Esophagus muscularis mucosa (tissue), 4 donors: ENCODE results near the gene RBAK. TPM values are rescaled to one million over a fixed set of nuclear protein-coding genes. Genes with fewer than 3 reads are reported as not detected.
"Not testable (repeated sequence)": the region's sequence is repeated elsewhere in the genome, so short reads cannot be mapped to it uniquely, and the experiment has no call there.

ENCODE experiments used
- DNase-seq: peaks from one replicate; pipeline ENCODE4 v3.0.0-alpha.2; 2017; ENCODE audit errors: extremely low spot score
- H3K27ac ChIP-seq, 4 donors: fragments of 200-600 bp; sonication (generic); replicated peaks in 1 of 4; 1 replicate in 3 of 4; 2 replicates in 1 of 4; pipeline ENCODE4 v1.5.1; 2016 to 2019; ENCODE audit warnings: mild to moderate bottlenecking in 1 of 4
- H3K27me3 ChIP-seq, 4 donors: fragments of 200-600 bp; sonication (generic); one replicate each; pipeline versions ENCODE4 v1.5.1 to v1.6.0; 2016 to 2019
- H3K36me3 ChIP-seq, 4 donors: fragments of 200-600 bp; sonication (generic); one replicate each; pipeline ENCODE4 v1.5.1; 2016 to 2019
- H3K4me1 ChIP-seq, 4 donors: fragments of 200-600 bp; sonication (generic); one replicate each; pipeline ENCODE4 v1.5.1; 2016 to 2019
- H3K4me3 ChIP-seq, 4 donors: fragments of 200-600 bp; sonication (generic); 1 replicate in 2 of 4; 2 replicates in 2 of 4; pipeline ENCODE4 v1.5.1; 2016 to 2019; ENCODE audit warnings: mild to moderate bottlenecking in 4 of 4, moderate library complexity in 1 of 4
- H3K9me3 ChIP-seq, 4 donors: fragments of 200-600 bp; sonication (generic); 1 replicate in 3 of 4; 2 replicates in 1 of 4; pipeline ENCODE4 v1.5.1; 2016 to 2019
- CTCF ChIP-seq, 3 experiments: fragments of 200-600 bp in 2 of 3; fragments of 450-650 bp in 1 of 3; sonication (generic) in 2 of 3; IDR thresholded peaks; one replicate each; pipeline ENCODE4 v1.5.1; 2017 to 2019; ENCODE audit warnings: antibody characterized with exemption in 3 of 3, mild to moderate bottlenecking in 2 of 3, moderate library complexity in 1 of 3
- EP300 ChIP-seq: sonication (generic); formaldehyde crosslinking; IDR thresholded peaks from one replicate; pipeline ENCODE4 v1.6.1; 2017; ENCODE audit warnings: antibody characterized with exemption
- POLR2A ChIP-seq: fragments of 450-650 bp; IDR thresholded peaks from one replicate; pipeline ENCODE4 v1.6.1; 2017; ENCODE audit warnings: antibody characterized with exemption, moderate library complexity, mild to moderate bottlenecking, low read depth
- POLR2AphosphoS5 ChIP-seq, 2 donors: sonication (generic); formaldehyde crosslinking; IDR thresholded peaks; one replicate each; pipeline ENCODE4 v1.6.1; 2017; ENCODE audit warnings: antibody characterized with exemption in 2 of 2
- WGBS: methylation state at CpG from one replicate; pipeline ENCODE4 v1.1.5; 2018; 5-methylcytosine and 5-hydroxymethylcytosine counted together
- intact Hi-C: fragments of 100-400 bp; cut with DNase I; formaldehyde crosslinking; loops from one replicate; pipeline ENCODE4 v1.15.1; 2023
- total RNA-seq, 4 donors: library from RNA; depleted of rRNA; stranded (reverse); fragments of >200 nt; gene quantifications; one replicate each; pipeline versions ENCODE4 v1.1.0 to v1.2.1, GENCODE V29; 2016

The RBAK gene
- total RNA-seq, 4 donors from 2014 or later = 8.6 to 10.4 (median 9.5) TPM

GRCh38 chr7:5070206-5070605 is 24.5 kb downstream of the RBAK start:
- WGBS = 81% methylated on average over 4 of the region's 4 CpGs
- Histone ChIP-seq H3K36me3 (peaks cover 0 to 15% (median 5%) of the 10 kb centered on the region in 4 donors), H3K4me1 (peaks cover 0 to 14% (median 11%) of the 10 kb centered on the region in 4 donors), H3K9me3 (peaks cover 14 to 62% (median 47%) of the 10 kb centered on the region in 4 donors), H3K27me3 (peaks cover 0 to 37% (median 0%) of the 10 kb centered on the region in 4 donors), H3K27ac (no peak overlapping the region), H3K4me3 (no peak overlapping the region)
- no peak for DNase-seq
- intact Hi-C loops = no loop called here
- no peak for TF ChIP-seq EP300
- TF ChIP-seq POLR2A = no peak
- TF ChIP-seq POLR2AphosphoS5 (IDR thresholded peaks at IDR 0.05) = no peak
- no peak for TF ChIP-seq CTCF (IDR thresholded peaks at IDR 0.05)

- H3K27ac ChIP-seq, DNase-seq, H3K4me3 ChIP-seq, intact Hi-C loops, H3K36me3 ChIP-seq: not testable (repeated sequence)
- peaks cover 0 to 12% (median 6%) of the 10 kb centered on the region in 4 donors for H3K9me3 ChIP-seq
- 86% methylated on average over 11 of the region's 11 CpGs for WGBS
- H3K27me3 ChIP-seq = peaks cover 0 to 63% (median 0%) of the 10 kb centered on the region in 4 donors
- peaks cover 0 to 14% (median 11%) of the 10 kb centered on the region in 4 donors for H3K4me1 ChIP-seq
These were observed 29.5 kb downstream of the RBAK start for GRCh38 chr7:5075187-5075586.

- TF ChIP-seq POLR2AphosphoS5 (IDR thresholded peaks at IDR 0.05) (no peak), CTCF (IDR thresholded peaks at IDR 0.05) (no peak), EP300 (no peak), POLR2A (no peak)
- intact Hi-C loops = no loop called here
- WGBS = 45% methylated on average over 10 of the region's 11 CpGs
- H3K9me3 ChIP-seq = no peaks in the 10 kb centered on the region
- peaks cover 0 to 3% (median under 1%) of the 10 kb centered on the region in 4 donors for H3K4me1 ChIP-seq
- no peak overlapping the region for H3K4me3 ChIP-seq
- H3K27ac ChIP-seq = no peak overlapping the region
- peaks cover 0 to 50% (median 0%) of the 10 kb centered on the region in 4 donors for H3K27me3 ChIP-seq
- no peaks in the 10 kb centered on the region for H3K36me3 ChIP-seq
- DNase-seq = no peak
These were observed 32.1 kb downstream of the RBAK start for GRCh38 chr7:5077740-5078139.

- H3K27me3 ChIP-seq = peaks cover 0 to 48% (median 0%) of the 10 kb centered on the region in 4 donors
- no peak overlapping the region for H3K4me3 ChIP-seq
- H3K4me1 ChIP-seq = peaks cover 0 to 6% (median 6%) of the 10 kb centered on the region in 4 donors
- intact Hi-C loops = no loop called here
- TF ChIP-seq POLR2A (no peak), EP300 (no peak), CTCF (IDR thresholded peaks at IDR 0.05) (no peak)
- no peaks in the 10 kb centered on the region for H3K36me3 ChIP-seq
- WGBS = 71% methylated on average over 7 of the region's 7 CpGs
- no peak for DNase-seq
- H3K27ac ChIP-seq = no peak overlapping the region
- no peaks in the 10 kb centered on the region for H3K9me3 ChIP-seq
These were observed 37.1 kb downstream of the RBAK start for GRCh38 chr7:5082806-5083205.

GRCh38 chr7:5083311-5083711 is 37.7 kb downstream of the RBAK start:
- no peak overlapping the region for H3K4me3 ChIP-seq
- H3K27me3 ChIP-seq = peaks cover 0 to 46% (median 0%) of the 10 kb centered on the region in 4 donors
- no peak for TF ChIP-seq CTCF (IDR thresholded peaks at IDR 0.05)
- no peak for TF ChIP-seq POLR2A
- TF ChIP-seq EP300 = no peak
- TF ChIP-seq POLR2AphosphoS5 (IDR thresholded peaks at IDR 0.05) = no peak
- no peak for DNase-seq
- H3K9me3 ChIP-seq = no peaks in the 10 kb centered on the region
- H3K4me1 ChIP-seq = peaks cover 0 to 6% (median 6%) of the 10 kb centered on the region in 4 donors
- 87% methylated on average over 24 of the region's 24 CpGs for WGBS
- intact Hi-C loops = no loop called here
- no peak overlapping the region for H3K27ac ChIP-seq
- no peaks in the 10 kb centered on the region for H3K36me3 ChIP-seq
